ENCODE results near the gene PTPRD. TPM values are rescaled to one million over a fixed set of nuclear protein-coding genes. Genes with fewer than 3 reads are reported as not detected.
"Not testable (repeated sequence)": the region's sequence is repeated elsewhere in the genome, so short reads cannot be mapped to it uniquely, and the experiment has no call there.

Gene PTPRD
- polyA plus RNA-seq, 12 donors: 35.0 to 104 (median 78.4) TPM; not detected in 1

DNA sequence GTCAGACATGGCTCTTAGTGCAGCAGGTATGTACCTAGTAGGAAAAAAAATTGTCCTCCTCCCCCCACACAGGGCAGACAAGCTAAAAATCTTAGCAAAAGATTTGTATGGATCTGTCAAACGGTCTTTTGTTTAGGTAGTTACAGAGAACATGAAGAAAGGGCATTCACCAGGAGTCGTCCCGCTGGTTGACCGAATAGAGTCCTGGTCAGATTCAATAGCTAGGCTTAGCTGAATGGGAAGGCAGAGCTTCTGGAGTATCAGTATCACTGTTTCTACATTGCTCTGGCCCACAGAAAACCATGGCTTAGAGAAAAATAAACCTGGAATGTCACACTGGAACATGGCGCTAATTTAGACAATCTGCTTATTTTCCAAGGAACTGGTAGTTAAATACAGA lies 642.3 kb downstream of the PTPRD start:
- no peak for DNase-seq

DNA sequence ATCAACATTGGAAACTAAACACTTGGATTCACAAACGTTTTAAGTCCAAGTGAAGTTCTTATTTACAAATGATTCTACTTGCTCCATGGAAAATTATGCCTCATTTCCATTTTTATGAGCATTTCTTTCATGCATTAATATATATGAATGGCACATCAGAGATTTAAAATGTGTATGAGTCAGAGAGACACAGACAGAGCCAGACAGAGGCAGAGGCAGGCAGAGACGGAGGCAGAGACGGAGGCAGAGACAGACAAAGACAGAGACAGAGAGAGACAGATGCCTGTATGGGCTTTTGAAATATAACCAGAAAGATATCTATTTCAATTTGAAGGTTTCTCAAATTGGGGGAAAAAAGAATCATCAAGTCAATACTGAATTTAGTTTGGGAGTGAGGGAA lies 649.0 kb downstream of the PTPRD start:
- no peak for DNase-seq

DNA sequence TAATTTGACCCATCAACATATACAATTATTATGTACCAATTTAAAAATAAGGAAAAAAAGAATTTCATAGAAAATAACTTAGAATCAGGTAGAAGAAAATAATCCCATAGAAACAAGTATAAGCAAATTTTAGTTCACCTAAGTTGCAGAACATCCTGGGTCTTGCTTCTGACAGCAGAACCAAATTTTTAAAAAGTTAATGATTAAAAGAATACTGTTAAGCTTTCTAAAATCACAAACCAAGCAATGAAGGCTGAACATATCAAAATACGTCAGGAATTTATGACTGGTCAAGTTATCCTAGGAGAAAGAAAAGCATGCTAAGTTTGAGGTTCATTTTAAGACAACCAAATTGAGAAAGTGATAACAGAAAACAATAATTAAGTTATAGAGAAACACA lies 650.9 kb downstream of the PTPRD start:
- no peak for DNase-seq

DNA sequence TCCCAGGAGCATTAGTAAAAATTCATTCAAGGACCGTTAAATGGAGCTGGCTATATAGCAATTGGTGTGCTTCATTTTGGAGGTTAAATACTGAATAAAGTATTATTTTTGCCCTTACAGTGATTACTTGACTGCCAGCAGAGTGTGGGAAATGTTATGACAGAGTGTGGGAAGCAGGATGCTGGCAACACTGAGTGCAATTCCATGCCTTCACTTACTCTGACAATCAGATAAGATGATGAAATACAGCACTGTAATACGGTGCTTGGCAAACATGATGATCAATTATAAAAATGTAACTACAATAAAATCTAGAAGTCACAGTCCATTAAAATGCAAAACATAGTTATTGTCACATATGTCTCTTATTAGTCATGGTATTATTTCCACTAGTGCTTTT lies 651.3 kb downstream of the PTPRD start:
- DNase-seq: no peak

DNA sequence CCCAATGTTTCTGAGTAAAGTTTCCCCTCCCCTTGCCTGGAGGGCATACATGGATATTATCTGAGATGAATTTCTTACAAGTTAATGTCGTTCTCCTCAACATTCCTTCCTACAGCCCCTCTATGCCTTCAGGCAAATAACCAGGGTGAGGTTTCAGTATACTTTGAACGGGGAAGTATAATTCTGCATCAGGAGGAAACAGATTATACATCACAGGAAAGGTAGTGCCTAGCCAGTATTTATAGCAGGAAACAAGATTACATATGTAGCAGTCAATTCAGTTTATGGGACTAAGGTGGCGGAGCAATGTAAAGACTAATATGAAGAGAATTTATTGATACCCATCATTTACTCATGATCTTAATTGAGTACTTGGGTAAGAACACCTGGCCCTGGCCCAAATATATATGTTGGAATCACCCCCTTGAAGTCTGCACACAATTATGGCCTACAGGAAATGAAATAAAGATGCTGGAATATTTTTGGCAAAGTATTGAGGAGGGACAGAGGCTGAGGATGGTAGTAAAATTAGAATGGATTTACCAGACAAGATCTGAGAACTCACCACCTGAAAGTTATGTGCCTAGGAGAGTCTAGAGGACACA lies 661.1 kb downstream of the PTPRD start:
- no peak for DNase-seq

DNA sequence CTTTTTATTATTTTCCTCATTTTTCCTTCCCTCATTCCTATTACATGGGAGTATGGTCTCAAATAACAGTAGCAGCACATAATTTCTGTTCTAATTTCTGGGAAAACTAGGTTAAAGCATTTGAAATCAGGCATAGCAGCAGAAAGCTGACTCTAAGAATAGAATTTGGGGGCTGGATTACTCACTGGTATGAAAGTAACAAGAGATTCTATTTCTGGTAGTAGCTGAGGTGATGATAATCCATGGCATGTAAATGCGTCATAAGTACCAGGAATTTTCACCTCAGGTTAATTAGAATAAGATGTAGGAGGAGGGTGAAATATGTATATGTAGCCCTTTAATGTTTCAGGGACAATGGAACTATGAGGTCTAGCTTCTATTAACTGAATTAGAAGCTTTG lies 662.0 kb downstream of the PTPRD start:
- no peak for DNase-seq

DNA sequence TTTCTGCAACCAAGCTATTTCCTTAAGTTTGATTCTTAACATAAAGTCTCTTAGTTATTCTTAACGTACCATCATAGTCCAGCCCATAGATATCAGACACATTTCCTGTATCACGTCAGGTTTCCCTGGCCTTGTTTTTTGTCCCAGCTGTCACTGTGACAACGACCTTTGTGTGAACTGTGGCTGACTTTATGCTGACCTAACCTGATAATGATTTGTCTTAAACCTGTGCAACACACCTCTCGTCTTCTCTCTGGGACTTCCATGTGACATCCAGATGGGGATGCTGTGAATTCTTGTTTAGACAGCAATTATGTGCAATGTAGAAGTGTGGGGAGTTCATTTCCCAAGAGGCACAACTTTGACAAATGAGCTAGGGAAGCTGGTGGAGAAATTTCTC lies 662.8 kb downstream of the PTPRD start:
- DNase-seq: no peak

DNA sequence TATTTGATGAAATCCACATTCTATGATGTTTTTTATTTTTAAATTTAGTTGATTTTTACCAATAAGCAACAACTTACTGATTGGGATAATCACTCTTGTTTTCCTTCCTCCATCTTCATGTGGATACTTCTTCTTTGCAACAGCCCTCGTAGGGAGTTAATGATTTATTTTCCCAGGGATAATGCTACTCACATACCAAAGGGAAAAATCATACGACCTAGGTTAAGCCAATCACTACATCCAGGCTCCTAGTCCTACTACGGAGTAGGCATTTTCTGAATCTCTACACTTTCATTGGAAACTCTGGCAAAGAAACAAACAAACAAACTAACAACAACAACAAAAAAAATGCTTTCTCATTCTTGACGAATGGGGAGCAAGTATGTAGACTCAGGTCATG lies 663.4 kb downstream of the PTPRD start:
- no peak for DNase-seq

DNA sequence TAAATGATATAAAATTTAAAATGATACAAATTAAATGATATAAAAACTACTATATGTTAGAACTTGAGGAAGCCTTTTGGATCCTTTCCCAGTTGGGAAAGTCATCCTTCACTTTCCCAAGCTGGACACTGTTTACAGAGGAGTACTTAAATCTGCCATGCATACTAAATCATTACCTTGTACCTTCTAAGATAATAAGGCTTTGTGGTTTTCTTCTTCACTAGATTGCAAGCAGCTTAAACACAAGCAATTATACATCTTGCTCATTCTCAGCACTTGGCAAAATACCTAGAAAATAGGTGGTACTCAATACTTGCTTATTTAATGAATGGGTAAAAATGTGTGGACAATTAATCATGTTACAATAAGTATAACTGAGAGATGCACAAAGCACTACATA lies 666.8 kb downstream of the PTPRD start:
- no peak for DNase-seq

DNA sequence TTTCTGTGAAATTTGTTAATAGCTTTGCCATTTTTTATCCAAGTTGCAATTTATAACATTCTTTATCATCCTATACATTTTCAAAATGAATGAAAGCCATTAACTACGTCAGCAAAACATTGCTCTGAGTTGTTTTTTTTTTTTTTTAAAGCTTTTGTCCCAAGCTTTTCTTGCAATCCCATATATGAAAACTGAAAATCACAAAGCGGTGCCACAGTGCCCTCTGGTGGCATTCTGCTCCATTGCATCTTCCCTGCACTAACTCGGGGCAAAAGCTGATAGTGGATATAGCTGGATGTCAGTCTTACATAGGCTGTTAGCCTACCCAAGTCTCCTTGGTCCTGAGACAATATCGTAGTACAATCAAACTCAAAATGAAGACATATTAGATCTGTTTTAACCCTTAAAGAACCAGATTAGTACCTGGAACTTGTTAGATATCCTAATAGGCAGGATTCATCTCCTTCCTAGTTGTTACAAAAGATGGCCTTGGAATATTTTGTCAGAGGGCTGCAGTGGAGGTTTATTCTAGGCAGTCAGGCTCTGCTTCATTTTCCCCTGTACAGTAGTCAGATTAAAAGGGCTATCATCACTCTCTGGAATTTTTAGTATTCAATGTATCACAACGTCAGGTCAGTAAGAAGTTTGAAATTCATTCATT lies 669.9 kb downstream of the PTPRD start:
- peak; percentile 68 for DNase-seq

DNA sequence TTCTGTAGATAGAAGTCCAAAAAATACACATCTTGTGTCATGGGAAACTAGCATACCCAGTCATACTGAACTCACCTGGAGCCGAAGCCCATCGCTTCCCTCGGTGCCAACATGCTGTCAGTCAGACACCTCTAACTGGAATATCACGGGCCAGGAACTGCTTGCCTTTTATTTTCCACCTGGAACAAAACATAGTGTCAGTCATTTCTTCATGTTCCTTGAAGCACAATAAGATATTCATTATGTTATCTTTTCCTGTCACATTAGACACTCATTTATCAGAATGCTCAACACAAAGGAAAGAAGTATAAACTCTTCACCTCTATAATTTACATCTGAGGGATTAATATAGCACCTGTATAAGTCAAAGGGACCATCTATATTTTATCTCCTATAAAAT lies 674.4 kb downstream of the PTPRD start:
- no peak for DNase-seq

DNA sequence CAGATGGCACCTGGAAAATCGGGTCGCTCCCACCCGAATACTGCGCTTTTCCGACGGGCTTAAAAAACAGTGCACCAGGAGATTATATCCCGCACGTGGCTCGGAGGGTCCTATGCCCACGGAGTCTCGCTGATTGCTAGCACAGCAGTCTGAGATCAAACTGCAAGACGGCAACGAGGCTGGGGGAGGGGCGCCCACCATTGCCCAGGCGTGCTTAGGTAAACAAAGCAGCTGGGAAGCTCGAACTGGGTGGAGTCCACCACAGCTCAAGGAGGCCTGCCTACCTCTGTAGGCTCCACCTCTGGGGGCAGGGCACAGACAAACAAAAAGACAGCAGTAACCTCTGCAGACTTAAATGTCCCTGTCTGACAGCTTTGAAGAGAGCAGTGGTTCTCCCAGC lies 681.3 kb downstream of the PTPRD start:
- DNase-seq: not testable (repeated sequence)

DNA sequence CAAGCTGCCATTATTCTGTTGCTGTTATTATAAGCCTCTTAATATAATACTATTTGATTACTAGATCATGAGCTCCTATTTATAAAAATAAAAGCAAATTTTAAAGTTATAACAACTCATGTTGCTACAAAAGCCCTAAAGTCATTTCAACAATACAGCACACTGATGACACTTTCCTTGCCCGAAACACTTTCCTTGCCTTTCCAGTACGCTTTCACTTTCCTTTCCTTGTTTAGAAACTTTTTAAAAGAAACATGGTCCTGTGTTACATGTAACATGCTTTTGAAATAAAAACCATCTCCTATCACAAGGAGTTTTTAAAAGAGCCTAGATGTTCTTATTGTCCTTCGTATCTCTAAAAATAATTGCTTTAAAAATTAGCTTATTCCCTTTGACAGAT lies 688.4 kb downstream of the PTPRD start:
- no peak for DNase-seq

DNA sequence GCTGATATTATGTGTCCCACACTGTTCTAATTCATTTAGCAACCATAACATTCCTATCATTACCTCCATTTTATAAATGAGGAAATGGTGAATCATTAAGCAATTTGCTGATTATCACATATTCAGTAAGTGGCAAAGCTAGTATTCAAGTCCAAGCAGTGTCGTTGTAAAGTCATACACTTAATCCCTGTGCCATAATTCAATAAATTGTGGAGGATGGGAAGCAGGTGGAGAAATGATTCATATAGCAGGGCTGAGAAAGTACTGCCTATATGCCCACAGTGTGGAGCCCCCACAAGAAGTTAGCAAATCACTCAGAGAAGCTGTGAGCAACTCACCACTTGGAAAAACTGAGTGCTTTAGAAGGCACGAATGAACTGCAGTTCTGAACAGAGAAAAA lies 691.0 kb downstream of the PTPRD start:
- no peak for DNase-seq

DNA sequence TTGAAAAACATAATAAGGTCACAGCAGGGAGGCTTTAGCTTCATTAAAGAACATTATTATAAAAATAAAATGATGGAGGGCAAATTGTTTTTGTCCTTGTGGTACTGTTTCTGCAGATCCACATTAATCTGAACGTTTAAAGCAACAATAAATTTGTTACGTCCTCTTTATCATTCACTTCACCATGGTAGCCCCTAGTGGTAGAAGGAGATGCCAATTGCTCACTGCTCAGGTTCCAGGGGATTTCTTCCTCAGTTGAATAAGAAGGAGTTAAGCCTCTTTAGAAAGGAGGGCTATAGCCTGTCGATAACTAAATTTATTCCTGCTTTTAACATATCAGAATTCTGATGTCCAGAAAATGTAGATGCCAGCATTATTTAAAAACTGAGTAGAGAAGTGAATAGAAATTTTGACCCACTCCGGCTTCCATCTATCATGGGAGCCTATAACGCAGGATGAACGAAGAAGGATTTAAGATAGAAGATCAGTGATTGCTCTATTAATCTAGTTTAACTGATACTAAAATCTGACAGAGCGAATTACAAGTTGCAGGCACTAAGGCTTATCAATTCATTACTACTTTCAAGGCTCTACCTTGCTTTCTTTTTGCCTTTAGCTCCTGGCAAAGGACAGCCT lies 692.3 kb downstream of the PTPRD start:
- no peak for DNase-seq

DNA sequence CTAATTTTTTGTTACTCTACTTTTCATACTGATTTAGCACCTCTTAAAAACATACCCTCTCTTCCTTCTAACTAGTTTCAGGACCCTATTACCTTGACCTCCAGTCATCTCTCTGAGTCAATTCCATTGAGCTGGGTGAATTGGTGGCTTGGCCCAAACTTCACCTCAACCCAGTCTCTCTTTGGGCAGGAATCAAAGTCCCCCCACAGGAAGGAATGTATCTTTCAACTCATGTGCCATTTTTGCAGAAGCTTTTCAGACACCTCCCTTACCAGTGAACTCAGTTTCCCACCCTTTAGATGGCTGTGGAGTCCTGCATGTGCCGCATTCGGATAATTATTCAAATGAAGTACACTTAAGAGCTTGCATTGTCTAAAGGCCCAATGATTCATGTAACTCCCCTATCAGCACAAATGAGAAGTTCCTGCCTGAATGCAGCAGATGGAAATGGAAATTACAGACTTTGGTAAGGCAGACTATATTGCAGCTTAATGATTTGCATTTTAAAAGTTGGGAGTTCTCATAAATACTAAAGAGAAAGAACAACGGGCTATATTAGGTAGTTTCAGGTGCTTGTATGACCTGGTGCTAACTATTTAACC lies 693.5 kb downstream of the PTPRD start:
- no peak for DNase-seq

DNA sequence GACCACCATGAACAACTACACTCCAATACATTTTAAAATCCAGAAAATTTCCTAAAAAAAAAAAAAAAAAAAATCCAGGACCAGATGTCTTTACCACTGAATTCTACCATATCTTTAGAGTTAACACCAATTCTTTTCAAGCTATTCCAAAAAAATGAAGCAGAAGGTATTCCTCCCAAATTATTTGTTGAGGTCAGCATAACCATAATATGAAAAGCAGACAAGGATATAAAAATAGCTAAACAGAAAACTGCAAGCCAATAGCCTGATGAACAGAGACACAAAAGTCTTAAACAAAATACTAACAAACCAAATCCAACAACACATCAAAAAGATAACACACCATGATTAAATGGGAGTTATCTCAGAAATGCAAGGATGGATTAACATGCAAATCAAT lies 695.4 kb downstream of the PTPRD start:
- no peak for DNase-seq

DNA sequence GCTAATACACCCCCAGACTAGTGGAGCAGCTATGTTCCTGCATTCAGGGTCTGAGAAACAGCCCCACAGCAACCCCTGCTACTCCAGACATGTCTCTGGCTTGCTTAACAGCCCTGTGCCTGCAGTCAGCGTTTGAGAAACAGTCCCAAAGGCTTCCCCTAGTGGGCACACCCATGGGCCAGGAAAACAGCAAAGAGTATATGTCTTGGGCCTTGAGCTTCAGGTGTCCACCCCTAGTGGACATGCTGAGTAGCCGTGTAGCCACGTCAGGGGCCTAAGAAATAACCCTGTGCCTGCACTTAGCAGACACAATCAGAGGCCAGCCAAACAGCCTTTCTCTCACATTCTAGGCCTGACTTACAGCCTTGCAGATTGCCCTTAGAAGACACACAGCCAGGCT lies 698.6 kb downstream of the PTPRD start:
- no peak for DNase-seq

DNA sequence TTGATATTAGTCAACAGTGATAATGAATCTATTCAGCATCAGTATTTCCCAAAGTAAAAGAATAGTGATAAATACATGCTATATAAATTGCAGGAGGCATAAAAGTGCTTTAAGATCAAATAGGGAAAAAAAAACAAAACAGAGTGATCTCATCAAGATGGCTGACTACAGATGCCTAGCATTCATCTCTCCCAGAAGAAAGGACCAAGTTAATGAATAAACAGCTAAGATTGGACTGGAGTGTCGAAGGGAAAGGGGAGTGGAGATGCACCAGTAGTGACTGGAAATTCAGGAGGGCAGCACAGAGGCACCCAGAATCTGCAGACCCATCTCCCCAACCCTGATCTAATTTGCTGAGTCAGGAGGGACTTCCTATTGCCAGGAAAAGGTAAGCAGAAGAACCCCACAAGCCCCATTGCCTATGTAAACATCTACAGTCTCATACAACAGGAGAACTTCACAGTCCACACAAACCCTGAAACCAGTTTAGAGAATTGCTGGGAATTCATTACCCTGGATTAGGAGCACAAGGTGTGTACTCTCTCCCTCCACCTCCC lies 699.4 kb downstream of the PTPRD start:
- no peak for DNase-seq

DNA sequence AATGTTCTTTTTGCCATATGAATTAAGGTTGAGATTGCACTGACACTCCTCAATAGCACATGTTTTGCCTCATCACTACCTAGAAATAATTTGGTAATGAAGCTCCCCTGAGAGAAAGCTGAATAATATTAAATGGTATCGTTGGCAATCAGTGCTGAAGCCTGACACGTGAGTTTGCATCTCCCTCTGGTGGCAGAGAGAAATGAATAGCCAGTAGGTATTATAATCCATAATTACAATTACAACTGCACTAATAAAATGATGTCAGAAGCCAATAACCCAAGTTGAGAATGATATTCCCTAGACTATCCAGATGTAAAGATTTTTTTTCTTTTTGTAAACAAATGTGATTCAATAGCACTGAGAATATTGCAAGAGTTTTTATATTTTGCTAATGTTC lies 700.3 kb downstream of the PTPRD start:
- DNase-seq: no peak

DNA sequence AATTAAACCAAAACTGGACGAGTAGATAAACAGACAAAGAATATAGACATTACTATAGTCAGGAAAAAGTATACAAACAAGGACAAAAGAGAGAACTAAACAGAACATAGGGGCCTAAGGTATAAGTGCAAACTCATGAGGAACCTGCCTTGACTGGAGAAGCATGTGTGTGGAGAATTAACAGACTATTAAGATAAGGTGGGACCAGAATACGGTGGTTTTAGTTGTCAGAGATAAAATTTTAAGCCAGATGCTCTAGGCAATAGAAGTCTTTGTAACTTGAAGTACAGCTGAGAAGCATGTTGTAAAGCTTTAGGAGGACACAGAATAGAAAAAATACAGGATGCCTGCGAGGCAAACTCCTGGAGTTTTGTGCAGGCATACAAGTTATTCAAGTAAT lies 707.1 kb downstream of the PTPRD start:
- no peak for DNase-seq

DNA sequence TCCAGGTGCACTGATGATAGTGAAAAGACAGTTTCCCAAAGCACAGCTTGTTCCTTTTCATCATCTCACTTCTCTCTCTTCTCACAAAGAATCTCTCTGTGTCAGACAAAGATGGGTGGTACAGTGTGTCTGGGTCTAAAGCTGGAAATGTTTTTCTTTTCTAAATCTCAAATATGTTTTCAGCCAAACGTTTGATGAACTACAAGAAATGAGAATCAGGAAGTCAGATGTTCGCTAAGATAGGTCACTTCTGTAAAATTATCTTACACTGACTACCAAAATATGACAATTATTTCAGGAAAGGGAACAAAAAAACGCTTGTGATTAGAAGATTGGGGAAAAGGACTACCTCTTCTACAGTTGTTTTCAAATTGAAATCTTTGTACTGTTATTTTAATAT lies 708.8 kb downstream of the PTPRD start:
- DNase-seq: no peak

DNA sequence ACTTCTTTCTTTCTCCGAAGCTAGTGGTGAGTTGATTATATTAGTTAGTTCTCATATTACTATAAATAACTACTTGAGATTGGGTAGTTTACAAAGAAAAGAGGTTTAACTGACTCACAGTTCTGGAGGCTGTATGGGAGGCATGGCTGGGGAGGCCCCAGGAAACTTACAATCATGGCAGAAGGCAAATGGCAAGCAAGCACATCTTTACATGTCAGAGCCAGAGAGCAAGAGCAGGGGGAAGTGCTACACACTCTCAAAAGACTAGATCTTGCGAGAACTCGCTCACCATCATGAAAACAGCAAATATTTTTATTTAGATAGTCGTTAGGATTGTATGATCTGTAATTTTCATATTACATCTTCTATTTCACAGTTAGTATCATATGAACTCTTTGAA lies 711.2 kb downstream of the PTPRD start:
- DNase-seq: no peak

All from muscle of arm (tissue), 12 donors.